WTC11 (cell line): Measurements from ENCODE around the gene ARMC9. TPM values are rescaled to one million over a fixed set of nuclear protein-coding genes. Genes with fewer than 3 reads are reported as not detected.

Source experiments
- ATAC-seq: fragments of 200-7000 bp; cut with Tn5 transposase; 2 replicates; pipeline ENCODE4 v1.10.0; 2021; ENCODE audit warnings: mild to moderate bottlenecking, moderate library complexity
- CTCF ChIA-PET: fragments of 300-600 bp; sonication (Branson Sonifier 250); formaldehyde crosslinking; loops from one replicate; lab custom pipeline; 2021; ENCODE audit warnings: antibody characterized with exemption; lab: Charles Lee
- POLR2A ChIA-PET: fragments of 350-600 bp; sonication (Branson Sonifier 250); formaldehyde crosslinking; loops from one replicate; lab custom pipeline; 2021; ENCODE audit warnings: antibody characterized with exemption; lab: Charles Lee
- DNase-seq: peaks from one replicate; pipeline ENCODE4 v3.0.0; 2021; ENCODE audit warnings: low spot score
- H3K27ac Mint-ChIP-seq: 2 replicates; pipeline ENCODE4 v1.8.0; 2021; ENCODE audit warnings: mixed read lengths
- H3K27me3 Mint-ChIP-seq: 2 replicates; pipeline ENCODE4 v1.8.0; 2021; ENCODE audit warnings: low read depth, mild to moderate bottlenecking, moderate library complexity, mixed read lengths
- H3K36me3 Mint-ChIP-seq: 2 replicates; pipeline ENCODE4 v1.8.0; 2021; ENCODE audit warnings: mixed read lengths
- H3K4me1 Mint-ChIP-seq: 2 replicates; pipeline ENCODE4 v1.8.0; 2022; ENCODE audit warnings: mixed read lengths
- H3K4me3 Mint-ChIP-seq: 2 replicates; pipeline ENCODE4 v1.8.0; 2021; ENCODE audit warnings: mild to moderate bottlenecking, moderate library complexity, mixed read lengths
- H3K9me3 Mint-ChIP-seq: 2 replicates; pipeline ENCODE4 v1.8.0; 2021; ENCODE audit warnings: mixed read lengths
- AFF4 ChIP-seq: sonication (generic); formaldehyde crosslinking; IDR thresholded peaks from 2 replicates; pipeline ENCODE4 v1.8.1; 2023; ENCODE audit warnings: mild to moderate bottlenecking, missing genetic modification reagents, borderline replicate concordance
- ARID4B ChIP-seq: sonication (generic); formaldehyde crosslinking; IDR thresholded peaks from 2 replicates; pipeline ENCODE4 v1.8.0; 2023; ENCODE audit warnings: missing genetic modification reagents, mild to moderate bottlenecking, borderline replicate concordance
- ATF1 ChIP-seq: sonication (generic); formaldehyde crosslinking; IDR thresholded peaks from 2 replicates; pipeline ENCODE4 v1.8.1; 2023; ENCODE audit warnings: mild to moderate bottlenecking, moderate library complexity, missing genetic modification reagents
- ATF6 ChIP-seq: sonication (generic); formaldehyde crosslinking; IDR thresholded peaks from 2 replicates; pipeline ENCODE4 v1.8.1; 2023; ENCODE audit warnings: mild to moderate bottlenecking, missing genetic modification reagents
- MLX ChIP-seq: sonication (generic); formaldehyde crosslinking; IDR thresholded peaks from 2 replicates; pipeline ENCODE4 v1.8.1; 2023; ENCODE audit warnings: mild to moderate bottlenecking, missing genetic modification reagents, moderate library complexity
- PRDM15 ChIP-seq: sonication (generic); formaldehyde crosslinking; IDR thresholded peaks from 2 replicates; pipeline ENCODE4 v1.8.0; 2022; ENCODE audit warnings: missing genetic modification reagents
- PREB ChIP-seq: sonication (generic); formaldehyde crosslinking; IDR thresholded peaks from 2 replicates; pipeline ENCODE4 v1.8.1; 2022; ENCODE audit warnings: mild to moderate bottlenecking, missing genetic modification reagents, moderate library complexity, borderline replicate concordance
- SMAD3 ChIP-seq: sonication (generic); formaldehyde crosslinking; IDR thresholded peaks from 2 replicates; pipeline ENCODE4 v1.8.0; 2022; ENCODE audit warnings: missing genetic modification reagents, mild to moderate bottlenecking, borderline replicate concordance
- SMAD4 ChIP-seq: sonication (generic); formaldehyde crosslinking; IDR thresholded peaks from 2 replicates; pipeline ENCODE4 v1.8.0; 2022; ENCODE audit warnings: mild to moderate bottlenecking, missing genetic modification reagents
- SP1 ChIP-seq: sonication (generic); formaldehyde crosslinking; conservative IDR thresholded peaks from 2 replicates; pipeline ENCODE4 v1.8.1; 2022; ENCODE audit warnings: missing genetic modification reagents
- ZNF423 ChIP-seq: fragments of 250-450 bp; sonication (Bioruptor Pico); IDR thresholded peaks from 2 replicates; pipeline ENCODE4 v2.1.2; 2022; ENCODE audit warnings: mild to moderate bottlenecking, moderate library complexity
- ZNF512 ChIP-seq: sonication (generic); formaldehyde crosslinking; IDR thresholded peaks from 2 replicates; pipeline ENCODE4 v1.8.1; 2022; ENCODE audit warnings: missing genetic modification reagents, borderline replicate concordance
- total RNA-seq: library from RNA; stranded (reverse); gene quantifications from 3 replicates; pipeline ENCODE4 v1.2.3, GENCODE V29; 2021

The ARMC9 gene
- total RNA-seq, 1 experiment from 2014 or later: 34.9 TPM

GRCh38 chr2:231185050-231185725 lies 13.2 kb upstream of the ARMC9 start:
- H3K9me3 Mint-ChIP-seq: 0 out of 2 replicates have a peak, but pooled peaks cover 4% of the 10 kb centered on the region
- no peak overlapping the region for H3K4me3 Mint-ChIP-seq
- no peaks in the 10 kb centered on the region for H3K27me3 Mint-ChIP-seq
- CTCF ChIA-PET: no interaction called here
- H3K27ac Mint-ChIP-seq: no peak overlapping the region
- TF ChIP-seq ATF1 (no peak), ATF6 (CRISPR knock-in tag) (no peak), SP1 (CRISPR knock-in tag) (no peak), ARID4B (no peak), SMAD3 (CRISPR knock-in tag) (no peak), SMAD4 (CRISPR knock-in tag) (no peak), MLX (CRISPR knock-in tag) (no peak), ZNF512 (CRISPR knock-in tag) (no peak)
- TF ChIP-seq, all 79 proteins: peak for 0
- peaks cover 26% of the 10 kb centered on the region for H3K4me1 Mint-ChIP-seq
- POLR2A ChIA-PET: no interaction called here
- DNase-seq: no peak
- ATAC-seq: no peak
- H3K36me3 Mint-ChIP-seq: no peaks in the 10 kb centered on the region

- Mint-ChIP-seq H3K9me3 (0 out of 2 replicates have a peak, but pooled peaks cover 4% of the 10 kb centered on the region), H3K27ac (no peak overlapping the region), H3K4me1 (peaks cover 25% of the 10 kb centered on the region), H3K36me3 (no peaks in the 10 kb centered on the region), H3K4me3 (no peak overlapping the region), H3K27me3 (no peaks in the 10 kb centered on the region)
- ChIA-PET CTCF (no interaction called here), POLR2A (no interaction called here)
- ATAC-seq: no peak
- no peak for DNase-seq
- TF ChIP-seq AFF4 (CRISPR knock-in tag) (no peak), ZNF423 (CRISPR knock-in tag) (no peak), PREB (CRISPR knock-in tag) (no peak), PRDM15 (no peak)
Observed at GRCh38 chr2:231185886-231186285, 12.5 kb upstream of the ARMC9 start.
